Stimulated activated naive B cell treated with anti-CD40 and anti-IgM and Interleukin-4, amounts not matched to agents 10 μg/mL and 1 μg/mL and 100 μg/mL, for 72 hours (primary cell): ENCODE data around the gene CEP131.

Experiments used
- ATAC-seq, 2 donors: fragments of 150-1000 bp; cut with Tn5 transposase; replicated peaks; 2 replicates each; pipeline ENCODE4 v1.10.0; 2021; ENCODE audit warnings: moderate library complexity in 1 of 2
- DNase-seq: peaks from one replicate; pipeline ENCODE4 v3.0.0; 2021
- H3K27ac Mint-ChIP-seq: one replicate; pipeline ENCODE4 v1.8.0; 2022; ENCODE audit warnings: mild to moderate bottlenecking, mixed read lengths
- H3K27me3 Mint-ChIP-seq, 2 donors: one replicate each; pipeline ENCODE4 v1.8.0; 2022; ENCODE audit warnings: mixed read lengths in 2 of 2
- H3K36me3 Mint-ChIP-seq, 2 donors: one replicate each; pipeline ENCODE4 v1.8.0; 2022; ENCODE audit warnings: mixed read lengths in 2 of 2, mild to moderate bottlenecking in 1 of 2
- H3K4me1 Mint-ChIP-seq, 2 donors: one replicate each; pipeline ENCODE4 v1.8.0; 2022; ENCODE audit warnings: mixed read lengths in 2 of 2, mild to moderate bottlenecking in 1 of 2
- H3K4me3 Mint-ChIP-seq, 2 donors: one replicate each; pipeline ENCODE4 v1.8.0; 2022; ENCODE audit warnings: mild to moderate bottlenecking in 2 of 2, mixed read lengths in 2 of 2, moderate library complexity in 1 of 2
- H3K9me3 Mint-ChIP-seq, 2 donors: one replicate each; pipeline ENCODE4 v1.8.0; 2022; ENCODE audit warnings: mixed read lengths in 2 of 2, mild to moderate bottlenecking in 1 of 2

Gene CEP131

GRCh38 chr17:81180836-81181810 lies 41.6 kb downstream of the CEP131 start:
- no peaks in the 10 kb centered on the region for H3K36me3 Mint-ChIP-seq
- peaks cover 6 to 7% of the 10 kb centered on the region in 2 donors for H3K27me3 Mint-ChIP-seq
- no peaks in the 10 kb centered on the region for H3K4me1 Mint-ChIP-seq
- H3K4me3 Mint-ChIP-seq, result no peak overlapping the region
- H3K9me3 Mint-ChIP-seq, result no peaks in the 10 kb centered on the region
- H3K27ac Mint-ChIP-seq, result no peak overlapping the region
- DNase-seq, result no peak
- no peak for ATAC-seq

DNA sequence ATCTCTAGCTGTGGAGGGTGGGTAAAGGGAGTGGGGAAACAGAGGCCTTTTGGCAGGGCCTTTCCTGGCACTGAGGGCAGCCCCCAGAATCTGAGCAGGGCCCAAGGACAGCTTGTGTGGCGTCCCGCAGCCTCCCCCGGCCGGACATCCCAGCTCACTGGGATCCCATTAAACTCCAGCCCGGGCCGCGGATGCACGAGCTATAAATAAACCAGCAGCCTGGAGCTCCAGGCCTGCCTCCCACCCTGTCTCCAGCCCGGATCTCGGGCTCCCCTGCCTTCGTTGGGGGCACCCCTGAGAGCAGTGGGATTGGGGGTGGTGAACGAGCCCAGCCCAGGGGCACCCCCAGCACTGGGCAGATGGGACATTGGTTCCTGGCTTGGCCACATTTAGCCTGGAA lies 42.9 kb downstream of the CEP131 start:
- peaks cover 2 to 4% of the 10 kb centered on the region in 2 donors for H3K36me3 Mint-ChIP-seq
- H3K4me3 Mint-ChIP-seq, result no peak overlapping the region

DNA sequence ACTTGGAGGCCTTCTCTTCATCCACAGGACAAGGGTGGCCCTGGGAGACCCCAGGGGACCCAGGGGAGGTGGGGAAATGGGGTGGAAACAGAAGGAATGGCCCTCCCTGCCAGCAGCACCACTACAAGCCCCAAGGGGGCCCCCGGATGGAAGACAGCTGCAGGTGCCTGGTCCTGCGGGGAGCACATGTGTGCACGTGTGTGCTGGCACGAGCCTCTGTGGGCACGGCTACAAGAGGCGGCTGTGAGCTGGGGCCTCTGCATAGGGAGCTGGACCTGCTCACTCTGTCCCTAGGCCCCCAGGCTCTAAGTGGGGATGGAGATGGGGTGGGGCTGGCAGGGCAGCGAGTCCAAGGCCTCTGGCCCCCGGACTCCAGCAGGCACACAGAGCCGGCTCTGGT lies 43.5 kb downstream of the CEP131 start:
- no peak overlapping the region for H3K27ac Mint-ChIP-seq
- DNase-seq (no peak), ATAC-seq (no peak)
- no peaks in the 10 kb centered on the region for H3K4me1 Mint-ChIP-seq
- H3K9me3 Mint-ChIP-seq, result peaks cover 4 to 8% of the 10 kb centered on the region in 2 donors
- no peak overlapping the region for H3K4me3 Mint-ChIP-seq
- H3K27me3 Mint-ChIP-seq, result peaks cover 4 to 6% of the 10 kb centered on the region in 2 donors
- peaks cover 2 to 4% of the 10 kb centered on the region in 2 donors for H3K36me3 Mint-ChIP-seq

More for the DNA sequence above, 42.9 kb downstream of the CEP131 start:
- Mint-ChIP-seq H3K4me1 (no peaks in the 10 kb centered on the region), H3K9me3 (peaks cover 4 to 8% of the 10 kb centered on the region in 2 donors), H3K27ac (no peak overlapping the region), H3K27me3 (peaks cover 6 to 7% of the 10 kb centered on the region in 2 donors)
- no peak for ATAC-seq
- no peak for DNase-seq

DNA sequence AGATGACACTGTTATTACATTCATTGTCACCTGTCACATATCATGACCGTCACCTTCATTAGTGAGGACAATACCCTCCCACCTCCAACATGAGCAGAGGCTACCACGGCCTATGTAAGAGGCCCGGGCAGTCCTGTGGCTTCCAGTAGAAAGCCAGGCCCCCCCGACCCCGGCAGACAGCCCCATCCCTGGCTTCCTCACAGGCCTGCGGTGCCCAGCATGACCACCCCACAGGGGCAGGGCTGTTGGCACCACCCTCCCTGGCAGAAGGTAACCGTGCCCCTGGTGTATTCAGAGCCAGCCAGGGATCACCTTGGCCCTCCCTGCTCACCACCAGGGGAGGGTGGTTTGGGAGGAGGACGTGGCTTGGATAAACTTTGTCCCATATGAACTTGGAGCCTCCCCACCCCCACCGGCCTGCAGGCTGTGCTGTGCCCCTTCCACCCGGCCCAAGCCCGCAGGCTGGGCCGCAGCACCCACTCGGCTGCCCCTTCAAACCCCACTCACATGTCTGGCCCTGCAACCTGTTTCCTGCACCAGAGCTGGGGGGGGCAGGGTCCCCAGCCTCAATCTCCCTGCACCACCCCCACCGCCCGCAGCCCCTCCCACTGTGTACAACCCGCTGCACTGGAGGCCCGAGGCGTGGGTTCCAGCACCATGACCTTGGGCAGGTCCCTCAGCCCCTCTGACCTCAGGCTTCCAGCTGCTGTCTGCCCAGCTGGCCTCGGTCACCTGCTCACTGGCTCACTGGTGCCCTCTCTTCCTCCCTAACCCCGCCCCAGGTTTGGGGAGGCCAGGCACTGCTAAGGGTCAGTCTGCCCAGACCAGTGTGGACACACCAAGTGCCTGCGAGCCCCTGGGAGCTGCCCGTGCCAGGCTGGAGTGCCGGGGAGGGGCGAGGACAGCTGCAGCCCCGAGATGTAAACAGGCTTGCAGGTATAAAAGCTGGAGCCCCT lies 44.4 kb downstream of the CEP131 start:
- H3K27me3 Mint-ChIP-seq, result no peaks in the 10 kb centered on the region
- DNase-seq, result no peak
- no peak overlapping the region for H3K27ac Mint-ChIP-seq
- ATAC-seq, result no peak
- H3K9me3 Mint-ChIP-seq, result peaks cover 4 to 8% of the 10 kb centered on the region in 2 donors
- H3K36me3 Mint-ChIP-seq, result peaks cover 2 to 4% of the 10 kb centered on the region in 2 donors
- H3K4me3 Mint-ChIP-seq, result no peak overlapping the region
- no peaks in the 10 kb centered on the region for H3K4me1 Mint-ChIP-seq

GRCh38 chr17:81176666-81177065 lies 46.1 kb downstream of the CEP131 start:
- no peaks in the 10 kb centered on the region for H3K27me3 Mint-ChIP-seq
- no peak overlapping the region for H3K27ac Mint-ChIP-seq
- H3K4me3 Mint-ChIP-seq, result no peak overlapping the region
- no peaks in the 10 kb centered on the region for H3K4me1 Mint-ChIP-seq
- no peak for DNase-seq
- H3K36me3 Mint-ChIP-seq, result peaks cover 2 to 4% of the 10 kb centered on the region in 2 donors
- peaks cover 4 to 8% of the 10 kb centered on the region in 2 donors for H3K9me3 Mint-ChIP-seq
- no peak for ATAC-seq

GRCh38 chr17:81173762-81174155 lies 49.0 kb downstream of the CEP131 start:
- ATAC-seq (no peak), DNase-seq (no peak)
- peaks cover 2 to 4% of the 10 kb centered on the region in 2 donors for H3K36me3 Mint-ChIP-seq
- peaks cover 4 to 8% of the 10 kb centered on the region in 2 donors for H3K9me3 Mint-ChIP-seq
- H3K27me3 Mint-ChIP-seq, result no peaks in the 10 kb centered on the region
- no peak overlapping the region for H3K4me3 Mint-ChIP-seq
- H3K4me1 Mint-ChIP-seq, result no peaks in the 10 kb centered on the region
- no peak overlapping the region for H3K27ac Mint-ChIP-seq

DNA sequence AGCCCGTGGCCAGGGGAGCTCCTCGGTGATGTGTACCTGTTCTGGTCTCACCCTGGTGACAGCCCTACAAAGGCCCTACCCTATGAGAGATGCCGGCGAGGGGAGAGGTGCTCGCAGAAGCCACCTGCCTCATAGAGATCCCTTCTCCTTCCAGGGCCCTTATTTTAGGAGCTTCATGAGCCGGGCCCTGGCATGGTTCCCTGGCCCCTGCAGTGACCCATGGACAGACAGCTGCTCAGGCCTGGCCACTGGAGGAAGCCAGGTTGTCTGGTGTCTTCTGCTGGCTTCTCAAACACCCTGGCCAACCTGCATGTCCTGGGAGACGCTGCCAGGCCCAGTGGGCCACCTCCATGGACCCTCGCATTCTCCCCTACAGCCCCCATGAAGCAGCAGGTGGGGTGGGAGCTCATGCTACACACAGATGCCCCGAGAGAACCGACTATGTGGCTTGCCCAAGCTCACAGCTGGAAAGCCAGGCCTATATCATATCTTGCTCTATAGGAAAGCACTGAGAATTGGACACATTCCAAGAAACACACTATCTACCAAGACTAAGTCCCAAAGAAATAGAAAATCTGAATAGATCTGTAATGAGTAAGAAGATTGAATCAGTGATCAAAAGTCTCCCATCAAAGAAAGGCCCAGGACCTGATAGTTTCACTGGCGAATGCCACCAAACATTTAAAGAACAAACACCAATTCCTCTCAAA lies 49.6 kb downstream of the CEP131 start:
- Mint-ChIP-seq H3K4me3 (no peak overlapping the region), H3K27ac (no peak overlapping the region), H3K36me3 (peaks cover 2 to 4% of the 10 kb centered on the region in 2 donors), H3K4me1 (no peaks in the 10 kb centered on the region), H3K9me3 (peaks cover 4 to 8% of the 10 kb centered on the region in 2 donors), H3K27me3 (no peaks in the 10 kb centered on the region)
- no peak for ATAC-seq
- DNase-seq, result no peak

DNA sequence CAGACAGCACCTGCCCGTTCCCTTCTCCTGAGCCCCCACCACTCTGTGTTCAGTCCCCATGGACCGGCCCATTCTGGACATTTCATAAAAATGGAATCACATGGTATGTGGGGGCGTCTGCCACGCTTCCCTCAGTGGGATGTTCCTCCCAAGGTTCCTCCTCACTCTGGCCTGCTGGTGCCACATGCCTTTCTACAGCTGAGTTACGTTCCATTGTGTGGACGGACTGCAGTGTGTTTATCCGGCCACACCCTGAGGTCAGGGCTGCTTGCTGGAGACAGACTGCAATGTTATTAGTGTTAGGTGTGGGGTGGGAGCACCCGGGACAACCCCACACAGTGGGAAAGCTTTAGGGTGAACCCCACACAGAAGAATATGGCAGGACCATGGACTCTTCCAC lies 50.8 kb downstream of the CEP131 start:
- H3K9me3 Mint-ChIP-seq, result peaks cover 4 to 8% of the 10 kb centered on the region in 2 donors
- H3K27ac Mint-ChIP-seq, result no peak overlapping the region
- no peak for DNase-seq
- H3K4me1 Mint-ChIP-seq, result no peaks in the 10 kb centered on the region
- no peak for ATAC-seq
- H3K4me3 Mint-ChIP-seq, result no peak overlapping the region
- H3K36me3 Mint-ChIP-seq, result peaks cover 2 to 4% of the 10 kb centered on the region in 2 donors
- peaks cover 4 to 6% of the 10 kb centered on the region in 2 donors for H3K27me3 Mint-ChIP-seq

DNA sequence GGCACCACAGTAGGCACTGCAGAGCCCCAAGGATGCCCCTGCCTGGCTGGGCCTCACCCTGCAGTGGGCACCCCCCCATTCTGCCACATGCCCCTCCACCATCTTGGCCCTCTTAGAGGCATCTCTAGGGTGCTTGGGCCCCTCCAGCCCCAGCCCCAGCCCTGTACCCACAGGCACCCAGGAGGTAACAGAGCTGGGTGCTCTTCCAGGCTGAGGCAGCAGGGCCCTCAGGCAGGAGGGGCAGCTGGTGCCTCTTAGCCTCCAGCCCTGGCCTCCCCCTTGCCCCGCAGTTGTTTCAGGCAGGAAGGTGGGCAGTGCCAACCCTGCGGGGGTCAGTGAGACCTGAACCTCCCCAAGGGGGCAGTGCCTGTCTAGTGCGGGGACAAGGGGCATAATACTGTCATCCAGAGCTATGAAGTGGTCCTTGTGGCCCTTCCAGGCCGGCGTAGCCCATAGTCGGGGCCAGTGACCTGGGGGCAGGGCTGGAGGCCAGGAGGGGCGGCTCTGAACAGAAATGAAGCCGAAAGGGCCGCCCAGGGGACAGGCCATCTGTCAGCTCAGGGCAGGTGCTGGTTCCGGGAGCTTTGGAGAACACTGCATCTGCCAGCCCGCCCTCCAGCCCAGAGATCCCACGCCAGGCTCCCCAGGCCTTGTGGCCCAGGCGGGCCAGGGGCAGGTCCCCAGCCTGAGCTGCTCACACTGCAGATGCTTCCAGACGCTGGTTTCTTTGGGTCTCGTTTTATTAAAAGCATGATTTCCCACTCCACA lies 51.9 kb downstream of the CEP131 start:
- H3K27me3 Mint-ChIP-seq, result peaks cover 4 to 11% of the 10 kb centered on the region in 2 donors
- H3K9me3 Mint-ChIP-seq, result peaks cover 4 to 8% of the 10 kb centered on the region in 2 donors

GRCh38 chr17:81169870-81170309 lies 52.9 kb downstream of the CEP131 start:
- ATAC-seq (no peak), DNase-seq (no peak)
- no peak overlapping the region for H3K4me3 Mint-ChIP-seq
- no peaks in the 10 kb centered on the region for H3K4me1 Mint-ChIP-seq
- H3K27me3 Mint-ChIP-seq, result peaks cover 4 to 18% of the 10 kb centered on the region in 2 donors
- H3K36me3 Mint-ChIP-seq, result no peaks in the 10 kb centered on the region
- H3K27ac Mint-ChIP-seq, result no peak overlapping the region
- peaks cover 0 to under 1% of the 10 kb centered on the region in 2 donors for H3K9me3 Mint-ChIP-seq

More for the DNA sequence above, 51.9 kb downstream of the CEP131 start:
- no peaks in the 10 kb centered on the region for H3K4me1 Mint-ChIP-seq
- no peak for ATAC-seq
- no peak overlapping the region for H3K27ac Mint-ChIP-seq
- no peak for DNase-seq
- H3K36me3 Mint-ChIP-seq, result peaks cover 2 to 4% of the 10 kb centered on the region in 2 donors
- H3K4me3 Mint-ChIP-seq, result no peak overlapping the region

GRCh38 chr17:81167638-81168037 lies 55.1 kb downstream of the CEP131 start:
- Mint-ChIP-seq H3K27ac (no peak overlapping the region), H3K36me3 (no peaks in the 10 kb centered on the region), H3K27me3 (peaks cover 22 to 40% of the 10 kb centered on the region in 2 donors), H3K4me3 (no peak overlapping the region), H3K4me1 (no peaks in the 10 kb centered on the region), H3K9me3 (no peaks in the 10 kb centered on the region)
- DNase-seq (no peak), ATAC-seq (no peak)

GRCh38 chr17:81167194-81167524 lies 55.6 kb downstream of the CEP131 start:
- no peak overlapping the region for H3K4me3 Mint-ChIP-seq

GRCh38 chr17:81166033-81166492 lies 56.7 kb downstream of the CEP131 start, which contains the start of gene AATK:
Gene AATK, minus strand, starts transcription at chr17:81166221. Its CDS starts 229 bp downstream, at chr17:81165992.
- no peak within 1 kb of the TSS for H3K27ac Mint-ChIP-seq
- ATAC-seq (peak in 1 of 2 donors; percentile 20), DNase-seq (no peak)
- no peaks in the 10 kb centered on the region for H3K9me3 Mint-ChIP-seq
- peaks cover 0 to 1% of the 10 kb centered on the region in 2 donors for H3K4me1 Mint-ChIP-seq
- peak within 1 kb of the TSS; percentile 56 to 63 for H3K4me3 Mint-ChIP-seq
- no peaks in the 10 kb centered on the region for H3K36me3 Mint-ChIP-seq
- peaks cover 33 to 56% of the 10 kb centered on the region in 2 donors for H3K27me3 Mint-ChIP-seq

More at GRCh38 chr17:81167194-81167524, 55.6 kb downstream of the CEP131 start:
- Mint-ChIP-seq H3K9me3 (no peaks in the 10 kb centered on the region), H3K27me3 (peaks cover 25 to 45% of the 10 kb centered on the region in 2 donors), H3K4me1 (no peaks in the 10 kb centered on the region), H3K27ac (no peak overlapping the region), H3K36me3 (no peaks in the 10 kb centered on the region)
- ATAC-seq, result no peak
- DNase-seq, result no peak
